DOHH2 (cell line): ENCODE measurements around the gene TTLL7.

ENCODE experiments used
- H3F3A ChIP-seq: fragments of 200-600 bp; sonication (generic), shearing (Covaris generic); 2 replicates; pipeline ENCODE4 v1.6.0; 2016; ENCODE audit warnings: antibody characterized with exemption, mild to moderate bottlenecking; ENCODE audit not compliant: control insufficient read depth, insufficient read depth
- H3K27ac ChIP-seq: fragments of 200-600 bp; sonication (generic); 2 replicates; pipeline ENCODE4 v1.5.1; 2014; ENCODE audit warnings: low read depth, mild to moderate bottlenecking, low read length, moderate library complexity
- H3K27me3 ChIP-seq: fragments of 200-600 bp; sonication (generic); 2 replicates; pipeline ENCODE4 v1.6.1; 2014; ENCODE audit warnings: mild to moderate bottlenecking, low read length, mixed read lengths; ENCODE audit not compliant: control insufficient read depth
- H3K36me3 ChIP-seq: fragments of 200-600 bp; sonication (generic); 2 replicates; pipeline ENCODE4 v1.6.1; 2014; ENCODE audit warnings: mild to moderate bottlenecking, low read length, moderate library complexity, mixed read lengths; ENCODE audit not compliant: control insufficient read depth
- H3K4me1 ChIP-seq: fragments of 200-600 bp; sonication (generic); 2 replicates; pipeline ENCODE4 v1.6.1; 2014; ENCODE audit warnings: mild to moderate bottlenecking, low read length, mixed read lengths; ENCODE audit not compliant: control insufficient read depth
- H3K4me2 ChIP-seq: fragments of 200-600 bp; sonication (generic); 2 replicates; pipeline ENCODE4 v1.6.0; 2014; ENCODE audit warnings: mild to moderate bottlenecking, low read length, moderate library complexity
- H3K4me3 ChIP-seq: fragments of 200-600 bp; sonication (generic); 2 replicates; pipeline ENCODE4 v1.5.1; 2014; ENCODE audit warnings: mild to moderate bottlenecking, low read length, mixed read lengths
- H3K79me2 ChIP-seq: fragments of 200-600 bp; sonication (generic); 2 replicates; pipeline ENCODE4 v1.6.1; 2014; ENCODE audit warnings: mild to moderate bottlenecking, low read length, mixed read lengths; ENCODE audit not compliant: control insufficient read depth
- H3K9me2 ChIP-seq: fragments of 200-600 bp; sonication (generic); replicated peaks from 2 replicates; pipeline ENCODE4 v1.6.1; 2014; ENCODE audit warnings: mild to moderate bottlenecking, low read length, mixed read lengths; ENCODE audit not compliant: control insufficient read depth
- H3K9me3 ChIP-seq: fragments of 200-600 bp; sonication (generic); 2 replicates; pipeline ENCODE4 v1.6.1; 2014; ENCODE audit warnings: antibody characterized with exemption, low read length, mixed read lengths; ENCODE audit not compliant: control insufficient read depth, insufficient read depth
- H4K20me1 ChIP-seq: fragments of 200-600 bp; sonication (generic); 2 replicates; pipeline ENCODE4 v1.6.0; 2014; ENCODE audit warnings: low read depth, mild to moderate bottlenecking, antibody characterized with exemption, low read length, moderate library complexity; ENCODE audit not compliant: control insufficient read depth, insufficient read depth
- CTCF ChIP-seq: fragments of 200-600 bp; sonication (generic); IDR thresholded peaks from one replicate; pipeline ENCODE4 v1.5.1; 2014; ENCODE audit warnings: antibody characterized with exemption, mild to moderate bottlenecking, low read depth, low read length; ENCODE audit not compliant: poor library complexity, severe bottlenecking
- EZH2phosphoT487 ChIP-seq: fragments of 200-600 bp; sonication (generic); IDR thresholded peaks from 2 replicates; pipeline ENCODE4 v1.6.1; 2017; ENCODE audit warnings: borderline replicate concordance, mild to moderate bottlenecking, antibody characterized with exemption, low read length, moderate library complexity, mixed read lengths

The TTLL7 gene

DNA sequence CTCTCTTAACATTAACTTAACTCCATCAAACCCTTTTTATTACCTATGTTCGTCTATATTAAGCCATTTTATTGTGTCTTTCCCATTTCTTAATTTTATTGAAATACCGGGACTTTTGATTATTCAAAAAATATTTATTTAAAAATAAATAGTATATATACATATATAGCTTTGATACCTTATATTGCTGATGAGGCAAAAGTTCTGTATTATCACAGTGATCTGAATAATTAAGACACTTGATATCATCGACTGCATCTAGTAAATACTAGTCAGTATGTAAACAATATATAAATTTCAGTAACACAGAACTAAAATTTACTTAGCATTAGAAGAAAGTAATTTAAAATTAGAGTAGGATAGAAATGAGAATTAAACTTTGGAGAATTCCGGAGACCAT is 22.0 kb downstream of the TTLL7 start:
- Histone ChIP-seq H3K27me3 (no peaks in the 10 kb centered on the region; the same call in 1 of the 2 replicates), H3K27ac (no peak overlapping the region)

DNA sequence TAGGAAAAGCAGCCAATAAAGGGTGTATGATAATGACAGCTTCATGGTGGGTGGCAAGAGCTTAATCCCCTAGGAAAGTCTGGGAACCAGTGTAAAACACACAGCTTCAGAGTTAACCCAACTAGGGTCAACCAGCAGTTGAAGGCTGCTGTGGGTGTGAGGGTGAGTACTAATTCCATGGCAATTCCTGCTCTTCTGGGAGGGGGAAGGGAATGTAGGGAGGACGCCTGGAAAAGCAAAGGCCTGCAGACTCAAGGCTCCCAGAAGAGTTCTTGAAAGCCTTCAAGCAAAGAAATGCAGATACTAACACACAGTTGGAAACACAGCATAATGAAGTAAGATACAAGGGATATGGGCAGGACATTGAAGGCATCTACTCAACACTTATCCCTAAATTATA is 28.1 kb downstream of the TTLL7 start:
- Histone ChIP-seq H3K4me1 (no peaks in the 10 kb centered on the region), H3K27ac (no peak overlapping the region), H3K4me3 (no peak overlapping the region), H3K9me2 (no peaks in the 10 kb centered on the region), H3K9me3 (no peaks in the 10 kb centered on the region), H4K20me1 (no peaks in the 10 kb centered on the region), H3K4me2 (no peak overlapping the region), H3K27me3 (peaks cover 3% of the 10 kb centered on the region; the same call in 1 of the 2 replicates), H3K36me3 (no peaks in the 10 kb centered on the region), H3F3A (no peaks in the 10 kb centered on the region), H3K79me2 (no peaks in the 10 kb centered on the region)
- TF ChIP-seq CTCF (no peak), EZH2phosphoT487 (no peak)

More for the DNA sequence above, 22.0 kb downstream of the TTLL7 start:
- TF ChIP-seq EZH2phosphoT487 (no peak), CTCF (no peak)
- no peaks in the 10 kb centered on the region for H3K36me3 ChIP-seq
- no peaks in the 10 kb centered on the region for H3K79me2 ChIP-seq
- H3K4me3 ChIP-seq: no peak overlapping the region
- no peaks in the 10 kb centered on the region for H3K9me3 ChIP-seq
- no peaks in the 10 kb centered on the region for H3K4me1 ChIP-seq
- no peak overlapping the region for H3K4me2 ChIP-seq
- H4K20me1 ChIP-seq: no peaks in the 10 kb centered on the region
- H3K9me2 ChIP-seq: no peaks in the 10 kb centered on the region
- no peaks in the 10 kb centered on the region for H3F3A ChIP-seq

DNA sequence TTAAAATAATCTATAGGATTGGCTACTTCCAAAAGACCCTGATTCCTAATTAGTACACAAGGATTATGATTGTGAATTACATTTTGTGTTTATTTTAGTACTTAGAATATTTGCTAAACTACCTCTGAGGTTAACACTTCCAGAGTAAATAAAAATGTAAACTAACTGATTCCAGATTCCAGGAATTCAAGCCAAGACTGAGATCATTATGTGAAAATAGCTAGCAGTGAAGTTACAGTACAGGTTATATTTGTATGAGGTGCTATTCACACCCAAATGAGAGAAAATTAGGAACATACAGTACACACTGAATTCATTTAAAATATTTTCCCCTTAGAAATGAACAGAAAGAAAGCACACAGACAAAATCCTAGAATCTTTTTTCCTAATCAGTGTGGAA is 28.8 kb downstream of the TTLL7 start:
- Histone ChIP-seq H3F3A (no peaks in the 10 kb centered on the region), H3K9me2 (no peaks in the 10 kb centered on the region), H3K4me1 (no peaks in the 10 kb centered on the region), H3K27ac (no peak overlapping the region), H3K9me3 (no peaks in the 10 kb centered on the region), H4K20me1 (no peaks in the 10 kb centered on the region), H3K4me3 (no peak overlapping the region), H3K27me3 (peaks cover 3% of the 10 kb centered on the region; the same call in 1 of the 2 replicates), H3K4me2 (no peak overlapping the region), H3K36me3 (no peaks in the 10 kb centered on the region), H3K79me2 (no peaks in the 10 kb centered on the region)
- TF ChIP-seq EZH2phosphoT487 (no peak), CTCF (no peak)

- H4K20me1 ChIP-seq: no peaks in the 10 kb centered on the region
- H3F3A ChIP-seq: no peaks in the 10 kb centered on the region
- no peaks in the 10 kb centered on the region for H3K79me2 ChIP-seq
- peaks cover 3% of the 10 kb centered on the region; the same call in 1 of the 2 replicates for H3K27me3 ChIP-seq
- no peaks in the 10 kb centered on the region for H3K9me2 ChIP-seq
- H3K27ac ChIP-seq: no peak overlapping the region
- H3K4me1 ChIP-seq: no peaks in the 10 kb centered on the region
- H3K4me3 ChIP-seq: no peak overlapping the region
- TF ChIP-seq EZH2phosphoT487: no peak
- TF ChIP-seq CTCF: no peak
- H3K4me2 ChIP-seq: no peak overlapping the region
- H3K9me3 ChIP-seq: no peaks in the 10 kb centered on the region
- H3K36me3 ChIP-seq: no peaks in the 10 kb centered on the region
These were observed 31.6 kb downstream of the TTLL7 start for GRCh38 chr1:83967336-83967735.
